Cardiac septum (tissue), 1 donor: ENCODE measurements around the gene FSD2. TPM values are rescaled to one million over a fixed set of nuclear protein-coding genes. Genes with fewer than 3 reads are reported as not detected.

Experiments used
- total RNA-seq: library from RNA; stranded (reverse); fragmentation: NEBNext Ultra II Directional; extraction: Animal tissue kit (Norgen Biotek cat#: 25700); gene quantifications from one replicate; pipeline ENCODE4 v1.2.1, GENCODE V29; 2021
- donor health status: DM: no; HTN: no; CAD: no.

Gene FSD2
- total RNA-seq, 1 donor from 2014 or later = 48.7 TPM

Other genes with a start within 250 kb of the FSD2 start
- gene CPEB1, start 158.7 kb downstream of the FSD2 start, total RNA-seq = 3.1 TPM
- gene AP3B2, start 96.2 kb downstream of the FSD2 start, total RNA-seq = 0.22 TPM
- 7.2 TPM for gene WHAMM, start 3.6 kb upstream of the FSD2 start, total RNA-seq
- 41.6 TPM for gene HOMER2, start 146.7 kb upstream of the FSD2 start, total RNA-seq
- 12.5 TPM for gene RAMAC, start 180.1 kb upstream of the FSD2 start, total RNA-seq
- gene C15orf40, start 205.6 kb upstream of the FSD2 start, total RNA-seq = 8.5 TPM